ENCODE data around the gene TRAPPC10.

The TRAPPC10 gene

GRCh38 chr21:43982489-43983078 lies 29.5 kb upstream of the TRAPPC10 start:
- DNase-seq, result no peak

- no peak for DNase-seq
Observed at GRCh38 chr21:43983390-43983789, 28.7 kb upstream of the TRAPPC10 start.

DNA sequence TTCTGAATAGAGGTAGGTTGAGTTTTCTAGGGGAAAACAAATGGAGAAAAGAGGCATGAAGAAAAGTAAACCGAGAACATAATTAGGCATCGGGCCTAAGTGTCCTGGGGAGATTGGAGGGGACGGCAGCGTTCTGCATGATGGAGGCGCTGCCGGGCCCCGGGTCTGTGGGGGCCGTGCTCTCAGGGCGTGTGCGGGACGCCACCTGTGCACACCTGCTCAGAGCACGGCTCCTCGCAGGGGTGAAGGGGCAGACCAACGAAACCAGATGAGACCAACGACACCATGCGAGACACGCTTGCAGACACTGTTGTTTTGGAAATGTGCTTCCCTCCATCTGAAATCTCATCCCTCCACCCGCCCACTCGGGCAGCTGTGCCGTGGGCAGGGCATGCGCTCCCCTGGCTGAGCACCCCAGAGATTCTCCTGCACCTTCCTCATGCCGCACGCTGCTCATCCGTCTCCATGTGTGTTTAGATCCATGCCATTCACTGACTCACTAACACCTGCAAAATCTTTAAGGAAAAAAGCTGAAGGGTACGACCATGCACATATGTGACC lies 28.2 kb upstream of the TRAPPC10 start:
- DNase-seq, result no peak

GRCh38 chr21:43984905-43985689 lies 27.0 kb upstream of the TRAPPC10 start:
- no peak for DNase-seq

- no peak for DNase-seq
Observed at GRCh38 chr21:43985690-43986251, 26.3 kb upstream of the TRAPPC10 start.

DNA sequence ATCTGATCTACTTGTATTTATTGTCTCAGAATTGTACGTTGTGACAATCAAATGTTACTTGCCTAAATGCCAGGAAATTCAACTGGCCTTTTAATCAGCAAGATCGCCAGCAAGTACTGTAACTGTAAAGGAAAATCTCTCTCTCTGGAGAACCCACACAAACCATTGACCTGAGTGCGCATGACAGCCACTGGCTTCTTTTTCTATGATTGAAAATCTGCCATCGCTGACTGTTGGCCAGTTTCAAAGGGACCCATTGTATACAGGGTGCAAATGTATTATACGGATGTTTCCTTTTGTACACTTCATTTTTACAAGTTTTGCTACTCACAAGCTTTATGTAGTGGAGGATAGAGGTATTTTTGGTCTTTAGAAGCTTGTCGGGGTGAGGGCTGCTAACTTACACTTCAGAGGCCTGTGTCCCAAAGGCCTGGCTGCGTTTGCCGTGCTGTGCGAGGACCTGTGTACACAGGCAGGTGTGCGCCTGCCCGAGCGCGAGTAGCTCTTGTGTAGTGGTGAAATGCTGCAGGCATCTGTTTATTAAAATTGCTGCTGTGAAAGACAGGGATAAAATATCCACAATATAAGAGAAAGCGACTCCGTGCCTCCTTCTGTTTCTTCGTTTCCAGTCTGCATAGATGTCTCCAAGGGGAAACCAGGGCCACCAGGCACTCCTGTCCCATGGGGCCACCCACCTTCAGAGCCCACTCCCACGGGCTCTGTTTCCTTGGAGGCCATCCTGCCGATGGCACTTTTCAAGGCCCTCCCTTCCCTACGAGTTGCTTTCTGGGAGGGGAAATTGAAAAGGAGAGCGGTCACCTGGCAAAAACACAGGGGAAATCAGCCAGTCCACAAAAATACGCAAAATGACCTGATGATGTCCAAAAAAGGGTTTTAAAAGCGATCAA lies 25.3 kb upstream of the TRAPPC10 start:
- no peak for DNase-seq

DNA sequence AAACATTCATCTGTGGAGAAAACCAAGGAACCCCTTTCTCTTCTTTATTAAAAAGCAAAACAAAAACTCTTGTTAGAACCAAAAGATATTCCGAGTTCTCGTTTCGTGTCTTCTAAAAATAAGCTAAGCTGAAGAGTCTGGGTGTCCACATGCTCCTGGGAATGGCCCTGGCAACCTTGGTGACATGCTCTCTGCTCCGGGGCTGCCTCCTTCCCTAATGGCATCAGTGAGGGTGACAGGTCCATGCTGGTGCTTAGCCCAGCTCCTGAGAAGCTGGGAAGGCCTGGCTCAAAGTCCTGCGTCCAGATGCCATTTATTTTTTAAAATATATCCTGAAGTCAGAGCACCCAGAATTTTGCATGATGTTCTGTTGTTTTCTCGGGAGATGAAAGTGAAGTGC lies 24.6 kb upstream of the TRAPPC10 start:
- DNase-seq, result no peak

DNA sequence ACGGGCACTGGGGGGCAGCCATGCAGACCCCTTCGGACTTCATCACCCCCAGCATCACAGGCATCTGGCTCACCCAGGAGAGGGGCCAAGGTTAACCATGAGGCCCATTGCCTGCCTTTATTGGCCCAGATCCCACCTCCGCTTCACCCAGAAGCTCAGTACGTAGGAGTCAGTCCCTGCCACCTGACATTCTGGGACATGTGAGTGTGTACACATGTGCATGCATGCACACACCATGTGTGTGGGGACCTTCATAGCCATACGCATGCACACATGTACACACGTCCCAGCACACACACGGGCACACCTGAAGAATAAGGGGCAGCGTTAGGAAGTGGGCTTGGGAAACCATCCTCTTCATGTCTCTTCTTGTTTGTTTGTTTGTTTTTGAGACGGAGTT lies 24.1 kb upstream of the TRAPPC10 start:
- no peak for DNase-seq

- no peak for DNase-seq
Observed at GRCh38 chr21:43988506-43989230, 23.4 kb upstream of the TRAPPC10 start.

DNA sequence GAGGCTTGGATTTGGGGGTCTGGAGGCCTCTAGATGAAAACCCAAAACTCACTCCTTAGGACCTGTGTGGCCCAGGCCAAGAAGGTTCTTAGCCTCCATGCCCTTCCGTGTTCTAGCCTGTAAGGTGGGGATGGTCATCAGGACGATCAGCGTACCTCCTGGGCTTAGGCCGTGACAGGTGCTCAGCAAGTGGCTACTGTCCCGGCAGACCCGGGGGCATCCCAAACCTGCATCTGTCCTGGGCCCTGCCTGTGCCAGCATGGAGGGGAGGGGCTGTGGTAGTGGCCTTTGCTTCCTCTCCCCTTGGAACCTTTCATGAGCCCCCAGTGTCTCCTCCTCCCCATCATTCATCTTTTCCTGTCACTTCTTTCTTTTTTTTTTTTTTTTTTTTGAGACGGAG lies 22.7 kb upstream of the TRAPPC10 start:
- no peak for DNase-seq

GRCh38 chr21:43991447-43991991 lies 20.6 kb upstream of the TRAPPC10 start:
- no peak for DNase-seq

DNA sequence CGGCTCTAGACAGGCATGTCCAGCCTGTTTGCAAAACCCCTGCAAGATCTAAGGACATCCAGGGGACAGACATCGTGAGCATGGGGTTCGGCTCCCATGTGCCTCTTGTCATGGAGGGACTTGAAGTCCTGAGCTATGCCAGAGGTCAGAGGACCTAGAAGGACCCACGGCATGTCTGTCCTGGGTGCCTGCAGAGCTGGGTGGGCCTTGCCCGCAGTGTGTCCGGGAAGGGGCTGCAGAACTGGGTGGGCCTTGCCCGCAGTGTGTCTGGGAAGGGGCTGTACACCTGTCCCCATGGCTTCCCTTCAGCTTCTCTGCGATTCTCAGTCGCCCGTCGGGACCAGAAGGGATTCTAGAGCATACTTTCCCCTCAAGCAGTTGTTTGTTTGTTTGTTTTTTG lies 20.0 kb upstream of the TRAPPC10 start:
- DNase-seq, result no peak

DNA sequence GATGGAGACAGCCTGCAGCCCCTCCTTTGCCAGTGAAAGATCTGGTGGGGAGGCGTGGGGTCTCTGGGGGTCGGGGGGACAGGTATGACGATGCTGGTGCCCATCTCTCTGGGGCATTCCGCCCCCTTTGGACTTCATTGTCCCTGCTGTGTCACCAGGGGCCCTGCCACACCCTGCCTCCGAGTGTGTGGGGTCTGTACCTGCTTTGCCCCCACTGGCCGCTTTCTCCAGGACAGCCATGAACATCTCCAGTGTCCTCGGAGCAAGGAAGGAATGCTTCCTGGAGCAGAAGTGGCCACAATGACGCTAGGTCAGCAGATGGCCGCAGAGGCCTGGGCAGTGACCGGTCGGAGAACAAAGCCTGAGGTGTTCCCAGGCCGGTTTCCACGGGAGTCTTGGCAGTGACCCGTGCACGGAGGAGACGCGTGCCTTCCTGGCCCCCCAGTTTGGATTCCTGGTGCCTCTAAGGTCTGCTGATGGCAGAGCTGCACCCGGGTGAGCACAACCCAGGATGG lies 18.6 kb upstream of the TRAPPC10 start:
- DNase-seq, result no peak

DNA sequence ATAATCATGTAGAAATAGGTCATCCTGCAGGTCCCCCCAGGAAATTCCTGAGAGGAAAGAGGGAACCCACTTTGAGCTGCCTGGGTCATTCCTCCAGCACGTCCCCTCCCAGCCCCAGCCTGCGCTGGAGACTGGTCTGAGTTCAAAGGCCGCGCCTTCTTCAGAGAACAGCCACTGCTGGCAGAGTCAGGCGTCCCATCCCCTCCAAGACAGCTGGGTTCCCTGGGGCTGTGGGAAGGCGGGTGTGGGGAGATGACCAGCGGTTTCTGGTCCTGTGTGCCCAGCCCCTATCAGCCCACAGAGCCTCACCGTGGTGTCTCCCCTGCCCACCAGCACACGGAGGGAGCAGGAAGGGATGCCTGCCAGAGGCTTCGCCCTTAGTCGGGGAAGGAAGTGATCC lies 18.0 kb upstream of the TRAPPC10 start:
- DNase-seq, result no peak

GRCh38 chr21:43994646-43995045 lies 17.5 kb upstream of the TRAPPC10 start:
- DNase-seq, result no peak

- DNase-seq, result no peak
Observed at GRCh38 chr21:43995521-43996105, 16.5 kb upstream of the TRAPPC10 start.

DNA sequence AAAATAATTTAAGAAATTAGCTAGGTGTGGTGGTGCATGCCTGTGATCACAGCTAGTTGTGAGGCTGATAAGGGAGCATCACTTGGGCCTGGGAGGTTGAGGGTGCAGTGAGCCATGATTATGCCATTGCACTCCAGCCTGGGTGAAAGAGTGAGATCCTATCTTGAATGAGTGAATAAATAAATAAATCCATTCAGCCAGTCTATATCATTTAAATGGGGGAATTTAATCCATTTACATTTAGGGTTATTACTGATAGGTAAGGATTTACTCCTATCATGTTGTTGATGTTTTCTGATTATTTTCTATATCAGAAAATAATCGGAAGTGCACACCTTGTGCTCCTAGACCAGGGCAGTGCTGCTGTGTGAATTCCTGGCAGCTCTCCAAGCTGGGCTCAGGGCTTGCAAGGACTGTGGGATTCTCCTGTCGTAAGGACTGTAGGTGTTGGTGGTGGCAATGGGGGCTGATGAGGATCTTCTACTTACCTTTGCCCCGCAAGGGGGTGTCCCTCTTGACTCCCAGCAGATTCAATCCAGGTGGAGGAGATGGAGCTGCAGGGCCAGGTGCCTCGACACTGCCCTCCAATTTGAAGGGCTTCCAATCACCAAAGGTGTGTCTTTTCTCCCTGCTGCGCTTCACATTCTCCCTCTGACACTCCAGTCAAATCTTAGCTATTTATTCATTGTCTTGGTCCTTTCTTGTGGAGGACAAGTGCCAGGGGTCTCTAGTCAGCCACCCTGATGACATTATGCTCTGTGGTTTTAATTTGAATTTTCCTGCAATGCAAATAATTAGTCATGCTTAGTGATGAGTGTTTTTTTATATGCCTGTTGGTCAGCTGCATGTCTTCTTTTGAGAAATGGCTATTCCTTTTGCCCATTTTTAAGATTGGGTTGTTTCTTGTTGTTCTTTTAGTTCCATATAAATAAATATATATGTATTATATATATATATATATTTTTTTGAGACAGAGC lies 14.1 kb upstream of the TRAPPC10 start:
- no peak for DNase-seq

DNA sequence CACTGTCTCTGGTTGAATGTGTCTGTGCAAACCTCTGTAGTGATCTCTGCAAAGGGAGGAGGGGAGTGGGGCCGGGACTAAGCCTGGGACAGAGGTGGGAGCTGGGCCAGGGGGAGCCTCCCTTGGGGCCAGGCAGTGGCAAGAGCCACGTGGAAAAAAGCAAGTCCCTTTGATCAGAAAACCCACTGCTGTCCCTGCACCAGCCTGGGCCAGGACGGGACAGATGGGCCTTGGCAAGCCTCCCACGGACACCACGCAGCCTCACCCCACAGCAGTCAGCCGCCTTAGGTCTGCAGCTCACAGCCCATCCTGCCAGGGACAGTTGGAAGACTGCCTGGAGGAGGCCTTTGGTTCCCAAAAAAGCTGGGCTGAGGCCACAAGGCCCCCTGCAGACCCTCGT lies 11.7 kb upstream of the TRAPPC10 start:
- DNase-seq, result no peak

DNA sequence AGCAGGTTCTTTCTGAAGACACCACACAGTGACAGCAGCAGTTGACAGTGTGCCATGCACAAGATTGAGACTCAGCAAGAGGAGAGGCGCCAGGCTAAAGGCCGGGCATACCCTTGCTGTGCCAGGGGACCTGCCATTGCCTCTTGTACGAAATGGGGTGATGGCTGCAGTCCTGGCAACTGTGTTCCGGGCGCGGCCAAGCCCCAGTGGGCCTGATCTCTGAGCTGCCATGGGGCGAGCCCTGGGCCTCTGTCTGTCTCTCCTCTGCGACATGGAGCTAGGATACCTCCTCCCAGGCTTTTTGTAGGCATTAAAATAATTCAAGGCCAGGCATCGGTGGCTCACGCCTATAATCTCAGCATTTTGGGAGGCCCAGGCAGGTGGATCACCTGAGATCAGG lies 9.6 kb upstream of the TRAPPC10 start:
- no peak for DNase-seq

DNA sequence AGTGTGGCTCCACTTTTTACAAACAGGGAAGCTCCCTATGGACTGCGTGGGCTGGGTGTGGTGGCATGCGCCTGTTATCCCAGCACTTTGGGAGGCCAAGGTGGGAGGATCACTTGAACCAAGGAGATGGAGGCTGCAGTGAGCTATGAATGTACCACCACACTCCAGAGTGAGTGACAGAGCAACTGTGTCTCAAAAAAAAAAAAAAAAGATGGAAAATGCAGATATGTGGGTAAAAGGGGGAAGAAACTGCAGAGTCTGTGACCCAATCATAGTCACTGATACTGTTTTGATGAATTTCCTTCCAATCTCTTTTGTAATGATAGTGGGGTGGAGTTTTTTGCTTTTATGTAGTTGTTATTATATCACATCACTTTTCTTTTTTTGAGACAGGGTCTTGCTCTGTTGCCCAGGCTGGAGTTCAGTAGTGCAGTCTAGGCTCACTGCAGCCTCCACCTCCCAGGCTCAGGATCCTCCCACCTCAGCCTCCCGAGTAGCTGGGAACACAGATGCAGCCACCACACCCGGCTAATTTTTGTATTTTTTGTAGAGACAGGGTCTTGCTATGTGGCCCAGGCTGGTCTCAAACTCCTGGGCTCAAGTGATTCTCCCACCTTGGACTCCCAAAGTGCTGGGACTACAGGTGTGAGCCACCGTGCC lies 8.7 kb upstream of the TRAPPC10 start:
- DNase-seq, result no peak

All from NCI-H446 treated with DMSO at 0.1 percent for 48 hours (cell line).